Gastroesophageal sphincter (tissue), 4 donors: ENCODE measurements around the gene TMEM266. TPM values are rescaled to one million over a fixed set of nuclear protein-coding genes. Genes with fewer than 3 reads are reported as not detected.

Experiments
- ATAC-seq: fragments of 150-250 bp; one replicate; pipeline ENCODE4 v1.9.1; 2016; ENCODE audit warnings: mild to moderate bottlenecking, moderate library complexity
- H3K27ac ChIP-seq, 4 donors: fragments of 200-600 bp; sonication (generic) in 3 of 4; 1 replicate in 3 of 4; 2 replicates in 1 of 4; pipeline ENCODE4 v1.5.1; 2016 to 2019
- H3K27me3 ChIP-seq: fragments of 200-600 bp; sonication (generic); one replicate; pipeline ENCODE4 v1.5.1; 2019
- H3K36me3 ChIP-seq, 2 donors: fragments of 200-600 bp; sonication (generic); one replicate each; pipeline ENCODE4 v1.5.1; 2019; ENCODE audit warnings: control low read depth in 1 of 2
- H3K4me1 ChIP-seq, 3 donors: fragments of 200-600 bp; sonication (generic); 1 replicate in 2 of 3; 2 replicates in 1 of 3; pipeline ENCODE4 v1.5.1; 2016 to 2019; ENCODE audit warnings: control low read depth in 2 of 3
- H3K4me3 ChIP-seq, 2 donors: fragments of 200-600 bp; sonication (generic); one replicate each; pipeline ENCODE4 v1.5.1; 2019; ENCODE audit warnings: mild to moderate bottlenecking in 1 of 2, moderate library complexity in 1 of 2
- H3K9me3 ChIP-seq, 3 donors: fragments of 200-600 bp; sonication (generic); one replicate each; pipeline ENCODE4 v1.5.1; 2017 to 2019; ENCODE audit warnings: control low read depth in 2 of 3
- EP300 ChIP-seq: sonication (generic); formaldehyde crosslinking; IDR thresholded peaks from one replicate; pipeline ENCODE4 v1.6.1; 2017; ENCODE audit warnings: antibody characterized with exemption, mild to moderate bottlenecking
- POLR2A ChIP-seq, 2 donors: fragments of 450-650 bp; IDR thresholded peaks; one replicate each; pipeline ENCODE4 v1.6.1; 2017; ENCODE audit warnings: antibody characterized with exemption in 2 of 2, mild to moderate bottlenecking in 2 of 2, moderate library complexity in 1 of 2
- POLR2AphosphoS5 ChIP-seq: sonication (generic); formaldehyde crosslinking; IDR thresholded peaks from one replicate; pipeline ENCODE4 v1.6.1; 2017; ENCODE audit warnings: antibody characterized with exemption
- WGBS, 2 donors: methylation state at CpG; one replicate each; pipeline ENCODE4 v1.1.5; 2018; ENCODE audit warnings: low coverage in 1 of 2; 5-methylcytosine and 5-hydroxymethylcytosine counted together
- total RNA-seq, 4 donors: library from RNA; depleted of rRNA; stranded (reverse); fragments of >200 nt; gene quantifications; one replicate each; pipeline ENCODE4 v1.1.0, GENCODE V29; 2016
- TF ChIP-seq, protein P1 (sequence below), 4 experiments: fragments of 200-600 bp in 2 of 4; fragments of 450-650 bp in 2 of 4; sonication (generic) in 1 of 4; IDR thresholded peaks; one replicate each; pipeline ENCODE4 v1.5.1; 2017 to 2019; ENCODE audit warnings: antibody characterized with exemption in 4 of 4, mild to moderate bottlenecking in 2 of 4, moderate library complexity in 2 of 4

Gene TMEM266
- total RNA-seq, 4 donors from 2014 or later: 0.77 TPM; not detected in 3

DNA sequence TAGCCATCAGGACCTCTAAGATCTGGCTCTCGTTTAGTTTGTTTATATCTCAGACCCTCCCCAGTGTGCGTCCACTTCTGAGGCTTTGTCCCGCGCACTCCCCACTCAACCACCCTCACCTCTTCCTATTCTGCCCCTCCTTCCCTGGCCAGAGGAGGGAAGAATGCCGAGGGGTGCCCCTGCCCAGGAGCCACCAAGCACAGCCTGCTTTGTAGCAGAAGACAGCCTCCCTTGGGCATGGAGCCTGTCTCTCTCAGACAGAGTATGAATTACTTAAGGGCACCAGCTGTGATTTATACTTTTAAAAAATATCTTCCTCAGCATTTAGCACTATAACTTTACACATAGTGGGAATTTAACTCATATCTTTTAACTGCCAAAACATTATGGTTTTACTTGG, 6.0 kb downstream of the TMEM266 start:
- WGBS, 2 donors: 43 to 52% methylated on average over 3 to 5 of the region's 5 CpGs
- Histone ChIP-seq H3K4me1 (no peaks in the 10 kb centered on the region), H3K27me3 (peaks cover 35% of the 10 kb centered on the region), H3K36me3 (no peaks in the 10 kb centered on the region), H3K4me3 (no peak overlapping the region), H3K9me3 (no peaks in the 10 kb centered on the region), H3K27ac (no peak overlapping the region)
- no peak for TF ChIP-seq POLR2AphosphoS5
- TF ChIP-seq POLR2A (IDR thresholded peaks at IDR 0.05): no peak
- TF ChIP-seq EP300: no peak
- TF ChIP-seq, protein P1, sequence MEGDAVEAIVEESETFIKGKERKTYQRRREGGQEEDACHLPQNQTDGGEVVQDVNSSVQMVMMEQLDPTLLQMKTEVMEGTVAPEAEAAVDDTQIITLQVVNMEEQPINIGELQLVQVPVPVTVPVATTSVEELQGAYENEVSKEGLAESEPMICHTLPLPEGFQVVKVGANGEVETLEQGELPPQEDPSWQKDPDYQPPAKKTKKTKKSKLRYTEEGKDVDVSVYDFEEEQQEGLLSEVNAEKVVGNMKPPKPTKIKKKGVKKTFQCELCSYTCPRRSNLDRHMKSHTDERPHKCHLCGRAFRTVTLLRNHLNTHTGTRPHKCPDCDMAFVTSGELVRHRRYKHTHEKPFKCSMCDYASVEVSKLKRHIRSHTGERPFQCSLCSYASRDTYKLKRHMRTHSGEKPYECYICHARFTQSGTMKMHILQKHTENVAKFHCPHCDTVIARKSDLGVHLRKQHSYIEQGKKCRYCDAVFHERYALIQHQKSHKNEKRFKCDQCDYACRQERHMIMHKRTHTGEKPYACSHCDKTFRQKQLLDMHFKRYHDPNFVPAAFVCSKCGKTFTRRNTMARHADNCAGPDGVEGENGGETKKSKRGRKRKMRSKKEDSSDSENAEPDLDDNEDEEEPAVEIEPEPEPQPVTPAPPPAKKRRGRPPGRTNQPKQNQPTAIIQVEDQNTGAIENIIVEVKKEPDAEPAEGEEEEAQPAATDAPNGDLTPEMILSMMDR (IDR thresholded peaks at IDR 0.05): no peak
- no peak for ATAC-seq

DNA sequence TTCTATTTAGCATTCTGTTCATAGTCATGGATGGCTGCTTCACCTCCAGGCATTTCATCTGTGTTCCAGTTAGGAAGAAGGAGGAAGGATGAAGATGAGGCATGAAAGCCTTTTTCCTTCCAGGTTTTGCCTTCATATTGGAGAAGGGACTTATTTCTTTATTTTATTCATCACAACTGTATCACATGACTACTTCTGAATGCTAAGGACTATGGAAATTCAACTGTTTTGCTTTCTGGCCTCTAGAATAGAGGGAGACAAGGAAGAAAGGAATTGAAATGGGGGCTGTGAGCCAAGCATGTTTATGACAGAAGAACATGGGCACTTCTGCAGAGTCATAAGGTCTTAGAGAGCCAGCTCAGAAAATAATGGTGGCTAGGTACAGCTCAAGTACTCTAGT, 10.4 kb downstream of the TMEM266 start:
- H3K36me3 ChIP-seq: no peaks in the 10 kb centered on the region
- no peak for ATAC-seq
- H3K4me3 ChIP-seq: no peak overlapping the region
- H3K27ac ChIP-seq: no peak overlapping the region
- H3K4me1 ChIP-seq: no peaks in the 10 kb centered on the region
- H3K9me3 ChIP-seq: no peaks in the 10 kb centered on the region
- H3K27me3 ChIP-seq: peaks cover 10% of the 10 kb centered on the region
- TF ChIP-seq, protein P1 (IDR thresholded peaks at IDR 0.05): no peak
- no peak for TF ChIP-seq POLR2AphosphoS5
- no peak for TF ChIP-seq EP300
- TF ChIP-seq POLR2A (IDR thresholded peaks at IDR 0.05): no peak

DNA sequence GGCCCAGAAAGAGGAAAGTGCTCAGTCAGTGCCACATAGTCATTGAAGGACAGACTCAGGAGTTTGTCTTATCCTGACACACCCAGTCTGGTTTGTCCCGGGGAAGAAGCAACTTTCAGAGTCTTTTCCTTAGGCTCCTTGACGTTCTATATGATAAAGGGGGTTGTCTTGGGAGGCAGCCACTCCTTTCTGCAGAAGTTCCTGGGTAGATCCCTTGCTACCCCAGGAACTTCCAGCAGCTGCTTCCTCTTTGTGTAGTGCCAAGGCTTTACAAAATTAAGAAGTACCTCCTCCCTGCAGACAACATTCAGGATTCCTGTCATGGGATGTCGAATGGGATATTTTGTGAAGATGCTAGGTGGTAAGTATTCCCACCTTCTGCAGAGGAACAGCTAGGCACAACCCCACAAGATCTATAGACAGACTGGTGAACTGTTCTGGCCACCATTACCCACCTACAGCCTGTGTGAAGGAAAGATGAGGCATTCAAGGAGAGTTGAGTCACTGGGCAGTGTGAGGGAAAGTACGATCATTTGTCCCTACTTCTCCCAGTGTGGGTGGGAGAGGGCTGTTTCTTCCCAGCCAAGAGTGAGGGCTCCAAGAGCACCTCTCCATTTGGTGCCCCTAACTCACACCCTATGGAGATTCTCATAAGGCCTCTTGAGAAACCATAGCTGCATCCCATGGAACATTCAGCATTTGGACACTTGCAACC, 11.3 kb downstream of the TMEM266 start:
- Histone ChIP-seq H3K27me3 (peaks cover 1% of the 10 kb centered on the region), H3K4me3 (no peak overlapping the region), H3K9me3 (no peaks in the 10 kb centered on the region), H3K27ac (no peak overlapping the region), H3K4me1 (no peaks in the 10 kb centered on the region), H3K36me3 (no peaks in the 10 kb centered on the region)
- no peak for ATAC-seq
- TF ChIP-seq EP300: no peak
- no peak for TF ChIP-seq POLR2AphosphoS5
- TF ChIP-seq, protein P1 (IDR thresholded peaks at IDR 0.05): no peak
- TF ChIP-seq POLR2A (IDR thresholded peaks at IDR 0.05): no peak
- WGBS, 2 donors: 92% methylated on average over 4 of the region's 4 CpGs; no CpG with 5 or more reads in 1 of the 2 donors

DNA sequence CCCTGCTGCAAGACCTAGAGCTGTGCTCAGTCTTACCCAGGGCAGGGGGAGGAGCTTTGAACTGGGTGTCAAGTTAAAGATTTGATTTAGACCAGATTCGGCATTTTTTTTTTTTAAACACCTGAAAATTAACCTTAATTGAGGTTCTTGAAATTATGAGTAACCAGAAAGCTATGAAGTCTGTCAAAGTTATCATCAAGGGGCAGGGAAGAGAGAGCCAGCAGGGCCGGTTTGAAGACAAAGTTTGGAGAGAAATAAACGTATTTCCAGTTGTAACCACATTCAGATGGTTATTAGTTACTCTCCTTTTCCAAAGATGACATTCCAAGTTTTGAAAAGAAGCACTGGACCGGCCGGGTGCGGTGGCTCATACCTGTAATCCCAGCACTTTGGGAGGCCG, 12.0 kb downstream of the TMEM266 start:
- Histone ChIP-seq H3K27ac (no peak overlapping the region), H3K9me3 (no peaks in the 10 kb centered on the region), H3K36me3 (no peaks in the 10 kb centered on the region), H3K4me1 (no peaks in the 10 kb centered on the region), H3K27me3 (no peaks in the 10 kb centered on the region), H3K4me3 (no peak overlapping the region)
- TF ChIP-seq POLR2AphosphoS5 (no peak), POLR2A (IDR thresholded peaks at IDR 0.05) (no peak), EP300 (no peak)
- TF ChIP-seq, protein P1 (IDR thresholded peaks at IDR 0.05): no peak
- 67 to 70% methylated on average over 5 to 7 of the region's 7 CpGs for WGBS, 2 donors
- ATAC-seq: no peak

DNA sequence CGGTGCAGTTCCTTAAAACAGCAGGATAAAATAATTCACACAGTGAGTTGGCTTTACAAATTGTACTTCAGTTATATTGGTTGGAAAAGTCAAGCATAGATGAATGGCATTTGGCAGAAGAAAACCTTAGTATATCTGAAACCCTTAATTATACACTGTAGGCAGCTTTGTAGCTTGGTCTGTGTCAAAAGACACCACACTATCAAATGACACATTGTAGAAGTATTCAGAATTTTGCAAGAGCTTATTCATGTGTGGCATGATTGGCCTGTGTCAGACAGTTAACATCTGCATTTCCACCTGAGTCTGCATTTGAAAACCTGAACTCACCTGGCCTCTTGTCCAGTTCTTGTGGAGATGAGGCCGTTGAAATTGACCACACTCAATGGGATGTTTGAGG, 13.8 kb downstream of the TMEM266 start:
- H3K9me3 ChIP-seq: no peaks in the 10 kb centered on the region
- H3K4me3 ChIP-seq: no peak overlapping the region
- no peaks in the 10 kb centered on the region for H3K4me1 ChIP-seq
- no peaks in the 10 kb centered on the region for H3K27me3 ChIP-seq
- TF ChIP-seq EP300 (no peak), POLR2A (IDR thresholded peaks at IDR 0.05) (no peak), POLR2AphosphoS5 (no peak)
- TF ChIP-seq, protein P1 (IDR thresholded peaks at IDR 0.05): no peak
- no peaks in the 10 kb centered on the region for H3K36me3 ChIP-seq
- no peak overlapping the region for H3K27ac ChIP-seq
- 61 to 100% methylated on average over 1 to 2 of the region's 2 CpGs for WGBS, 2 donors
- no peak for ATAC-seq
